Mesothelial cell of epicardium (in vitro differentiated cells): ENCODE measurements around the gene PLEKHD1. TPM values are rescaled to one million over a fixed set of nuclear protein-coding genes. Genes with fewer than 3 reads are reported as not detected.

Experiments used
- DNase-seq, 2 experiments: peaks; one replicate each; pipeline ENCODE4 v3.0.0; 2021; ENCODE audit warnings: low spot score in 2 of 2; ENCODE audit not compliant: unreplicated experiment in 2 of 2
- H3K27ac Mint-ChIP-seq: 2 replicates; pipeline ENCODE4 v1.8.0; 2021; ENCODE audit warnings: mixed read lengths
- H3K27me3 Mint-ChIP-seq: 2 replicates; pipeline ENCODE4 v1.8.0; 2021; ENCODE audit warnings: low read depth, mixed read lengths
- H3K36me3 Mint-ChIP-seq: 2 replicates; pipeline ENCODE4 v1.8.0; 2021; ENCODE audit warnings: mixed read lengths
- H3K4me1 Mint-ChIP-seq: 2 replicates; pipeline ENCODE4 v1.8.0; 2021; ENCODE audit warnings: mixed read lengths
- H3K4me3 Mint-ChIP-seq: 2 replicates; pipeline ENCODE4 v1.8.0; 2021; ENCODE audit warnings: mild to moderate bottlenecking, moderate library complexity, mixed read lengths
- H3K9me3 Mint-ChIP-seq: 2 replicates; pipeline ENCODE4 v1.8.0; 2021; ENCODE audit warnings: mixed read lengths
- total RNA-seq: library from RNA; stranded (reverse); gene quantifications from 3 replicates; pipeline ENCODE4 v1.2.1, GENCODE V29; 2021
- TF ChIP-seq, protein P1 (sequence below): fragments of 200-600 bp; sonication (generic); IDR thresholded peaks from one replicate; pipeline ENCODE4 v1.5.0; 2021; ENCODE audit warnings: antibody characterized with exemption; ENCODE audit not compliant: unreplicated experiment

Gene PLEKHD1
- total RNA-seq, 1 donor from 2014 or later = 0.20 TPM

DNA sequence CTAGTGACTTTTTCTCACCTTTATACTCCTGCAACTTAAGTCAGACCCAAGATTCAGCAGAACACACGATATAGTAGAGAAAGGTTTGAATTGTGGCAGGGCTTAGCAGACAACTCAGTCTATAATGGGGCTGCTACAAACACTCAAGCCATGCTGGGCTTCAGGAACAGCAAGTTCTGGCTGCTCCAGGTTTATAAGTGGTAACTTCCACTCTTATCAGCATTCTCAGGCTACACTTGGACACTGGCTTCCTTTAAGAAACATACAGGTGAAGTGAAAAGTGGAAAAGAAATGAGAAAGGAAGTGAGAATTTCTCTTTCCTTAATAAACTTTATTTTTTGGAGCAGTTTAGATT, 21.7 kb downstream of the PLEKHD1 start:
- Mint-ChIP-seq H3K4me3 (no peak overlapping the region), H3K27ac (no peak overlapping the region), H3K36me3 (no peaks in the 10 kb centered on the region), H3K27me3 (peaks cover 19% of the 10 kb centered on the region), H3K4me1 (peaks cover 14% of the 10 kb centered on the region), H3K9me3 (no peaks in the 10 kb centered on the region)
- no peak for DNase-seq
- TF ChIP-seq, protein P1, sequence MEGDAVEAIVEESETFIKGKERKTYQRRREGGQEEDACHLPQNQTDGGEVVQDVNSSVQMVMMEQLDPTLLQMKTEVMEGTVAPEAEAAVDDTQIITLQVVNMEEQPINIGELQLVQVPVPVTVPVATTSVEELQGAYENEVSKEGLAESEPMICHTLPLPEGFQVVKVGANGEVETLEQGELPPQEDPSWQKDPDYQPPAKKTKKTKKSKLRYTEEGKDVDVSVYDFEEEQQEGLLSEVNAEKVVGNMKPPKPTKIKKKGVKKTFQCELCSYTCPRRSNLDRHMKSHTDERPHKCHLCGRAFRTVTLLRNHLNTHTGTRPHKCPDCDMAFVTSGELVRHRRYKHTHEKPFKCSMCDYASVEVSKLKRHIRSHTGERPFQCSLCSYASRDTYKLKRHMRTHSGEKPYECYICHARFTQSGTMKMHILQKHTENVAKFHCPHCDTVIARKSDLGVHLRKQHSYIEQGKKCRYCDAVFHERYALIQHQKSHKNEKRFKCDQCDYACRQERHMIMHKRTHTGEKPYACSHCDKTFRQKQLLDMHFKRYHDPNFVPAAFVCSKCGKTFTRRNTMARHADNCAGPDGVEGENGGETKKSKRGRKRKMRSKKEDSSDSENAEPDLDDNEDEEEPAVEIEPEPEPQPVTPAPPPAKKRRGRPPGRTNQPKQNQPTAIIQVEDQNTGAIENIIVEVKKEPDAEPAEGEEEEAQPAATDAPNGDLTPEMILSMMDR = no peak

DNA sequence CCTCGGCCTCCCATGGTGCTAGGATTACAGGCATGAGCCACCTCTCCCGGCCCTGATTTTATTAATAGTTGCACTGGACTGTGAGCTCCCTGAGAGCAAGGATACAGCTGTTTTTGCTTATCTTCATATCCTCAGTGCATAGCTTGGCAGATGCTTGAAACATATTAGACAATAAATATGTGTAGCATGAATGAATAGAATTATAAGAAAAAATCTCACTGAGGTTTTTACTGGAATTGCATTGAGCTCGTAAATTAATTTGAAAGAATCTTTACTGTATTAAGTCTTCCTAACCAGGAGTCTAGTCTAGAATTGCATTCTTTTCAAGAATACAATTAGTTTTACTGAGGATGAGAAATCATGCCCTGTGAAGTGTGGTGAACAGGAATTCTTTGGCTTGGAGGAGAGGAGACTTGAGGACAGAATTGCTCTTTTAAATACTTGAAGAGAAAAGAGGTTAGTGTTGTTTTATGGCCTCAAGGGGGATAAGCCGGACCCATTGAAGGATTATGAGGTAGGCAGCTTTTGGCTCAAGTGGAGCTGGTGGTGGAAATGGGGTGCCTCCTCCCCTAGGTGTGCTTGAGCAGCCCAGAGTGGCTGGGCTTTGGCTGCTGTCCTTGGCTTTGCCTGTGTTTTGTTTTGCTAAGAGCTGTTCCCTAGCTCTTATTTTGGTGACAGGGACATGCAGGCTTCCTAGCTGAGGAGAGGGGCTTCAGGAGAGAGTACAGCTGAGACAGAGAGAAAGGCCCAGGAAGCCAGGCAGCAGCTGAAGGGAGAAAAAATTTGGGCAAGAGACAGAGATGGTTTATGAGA, 34.0 kb downstream of the PLEKHD1 start:
- TF ChIP-seq, protein P1 = no peak
- no peak overlapping the region for H3K4me3 Mint-ChIP-seq
- H3K36me3 Mint-ChIP-seq = no peaks in the 10 kb centered on the region
- H3K4me1 Mint-ChIP-seq = peaks cover 20% of the 10 kb centered on the region
- peaks cover 18% of the 10 kb centered on the region for H3K9me3 Mint-ChIP-seq
- no peaks in the 10 kb centered on the region for H3K27me3 Mint-ChIP-seq
- no peak for DNase-seq
- H3K27ac Mint-ChIP-seq = peak overlapping the region; percentile 87

DNA sequence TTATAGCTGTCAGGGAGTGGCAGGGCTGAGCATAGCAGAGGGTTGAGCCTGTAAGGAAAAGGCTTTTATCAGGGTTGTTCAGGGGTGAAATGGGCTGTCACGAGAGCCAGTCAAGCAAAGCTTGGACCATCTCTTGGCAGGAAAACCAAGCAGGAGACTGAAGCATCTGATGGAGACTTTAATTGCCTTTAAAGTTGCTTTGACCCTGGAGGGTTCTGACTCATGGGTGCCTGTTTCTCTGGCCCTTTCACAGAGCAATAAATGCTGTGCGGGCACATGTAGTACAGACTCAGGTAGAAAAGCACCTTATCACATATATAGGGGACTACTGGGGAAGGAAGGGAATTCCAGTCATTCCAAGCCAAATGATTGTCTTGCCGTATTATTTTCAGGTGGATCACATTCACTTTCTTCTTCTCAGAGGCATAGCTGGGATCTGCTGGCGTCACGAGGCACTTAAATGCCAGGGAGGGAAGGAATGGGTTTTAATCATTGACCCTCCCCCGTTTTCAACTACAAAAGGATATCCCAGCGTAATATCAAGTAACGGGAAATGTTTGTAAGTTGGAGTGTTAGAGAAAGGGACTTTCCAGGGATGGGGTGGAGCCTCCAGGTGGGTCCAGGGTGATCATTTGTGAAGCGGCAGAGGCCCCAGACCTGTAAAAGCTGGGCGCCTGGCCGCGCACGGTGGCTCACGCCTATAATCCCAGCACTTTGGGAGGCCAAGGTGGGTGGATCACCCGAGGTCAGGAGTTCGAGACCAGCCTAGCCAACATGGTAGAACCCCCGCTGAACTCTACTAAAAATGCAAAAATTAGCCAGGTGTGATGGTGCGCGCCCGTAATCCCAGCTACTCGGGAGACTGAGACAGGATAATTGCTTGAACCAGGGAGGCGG, 34.9 kb downstream of the PLEKHD1 start:
- Mint-ChIP-seq H3K9me3 (peaks cover 8% of the 10 kb centered on the region), H3K27ac (peak overlapping the region; percentile 87), H3K4me3 (peak overlapping the region; percentile 21), H3K36me3 (no peaks in the 10 kb centered on the region), H3K4me1 (peaks cover 20% of the 10 kb centered on the region), H3K27me3 (peaks cover 2% of the 10 kb centered on the region)
- DNase-seq = no peak
- TF ChIP-seq, protein P1 = no peak

DNA sequence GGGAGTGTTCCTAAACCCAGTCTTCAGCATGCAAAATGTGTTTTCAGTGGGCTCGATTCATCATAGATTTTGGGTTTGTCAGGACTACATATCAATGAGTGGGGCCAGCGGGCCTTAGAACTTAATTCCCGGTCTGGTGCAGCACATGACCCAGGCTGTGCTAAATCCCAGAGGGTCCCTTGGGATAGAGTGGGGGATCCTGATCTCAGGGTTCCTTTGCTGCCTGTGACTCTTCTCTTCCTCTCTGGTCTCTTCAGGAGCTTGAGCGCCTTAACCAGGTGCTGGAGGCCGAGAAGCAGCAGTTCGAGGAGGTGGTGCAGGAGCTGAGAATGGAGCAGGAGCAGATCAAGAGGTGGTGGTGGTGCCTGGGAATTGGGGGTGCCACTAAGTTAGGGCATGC, 37.5 kb downstream of the PLEKHD1 start:
- Mint-ChIP-seq H3K36me3 (no peaks in the 10 kb centered on the region), H3K27ac (no peak overlapping the region), H3K4me3 (no peak overlapping the region), H3K4me1 (peaks cover 20% of the 10 kb centered on the region), H3K27me3 (peaks cover 18% of the 10 kb centered on the region), H3K9me3 (no peaks in the 10 kb centered on the region)
- DNase-seq = no peak
- TF ChIP-seq, protein P1 = no peak

DNA sequence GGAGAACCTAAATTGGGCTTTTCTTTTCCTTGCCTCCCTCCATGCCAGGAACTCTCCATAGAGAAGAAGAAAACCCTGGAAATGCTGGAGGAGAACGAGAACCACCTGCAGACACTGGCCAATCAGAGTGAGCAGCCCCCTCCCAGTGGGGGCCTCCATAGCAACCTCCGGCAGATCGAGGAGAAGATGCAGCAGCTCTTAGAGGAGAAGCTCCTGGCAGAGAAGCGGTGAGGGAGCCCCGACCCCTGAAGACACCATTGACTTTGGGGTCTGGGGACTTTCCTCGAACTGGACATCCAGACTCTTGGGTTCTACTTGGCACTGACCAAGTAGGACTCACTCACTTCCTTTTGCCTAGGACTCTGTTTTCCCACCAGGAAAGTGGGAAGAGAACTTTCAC, 41.4 kb downstream of the PLEKHD1 start:
- Mint-ChIP-seq H3K27me3 (peaks cover 18% of the 10 kb centered on the region), H3K36me3 (no peaks in the 10 kb centered on the region), H3K4me1 (no peaks in the 10 kb centered on the region), H3K27ac (no peak overlapping the region), H3K9me3 (no peaks in the 10 kb centered on the region), H3K4me3 (no peak overlapping the region)
- DNase-seq = no peak
- TF ChIP-seq, protein P1 = no peak
